Activated CD8-positive, alpha-beta memory T cell treated with anti-CD3 and anti-CD28 coated beads for 48 hours (primary cell): ENCODE data around the gene SPACA6.

Experiments
- DNase-seq, 3 experiments: peaks; one replicate each; pipeline ENCODE4 v3.0.0-alpha.2; 2020; ENCODE audit warnings: low read depth in 2 of 3, low spot score in 2 of 3

Gene SPACA6

GRCh38 chr19:51703575-51704515 is 10.7 kb downstream of the SPACA6 start:
- peak; percentile 88 to 93 (median 91) for DNase-seq

GRCh38 chr19:51704626-51705025 is 11.5 kb downstream of the SPACA6 start:
- DNase-seq, result no peak

GRCh38 chr19:51706296-51706695 is 13.2 kb downstream of the SPACA6 start:
- no peak for DNase-seq

- DNase-seq, result no peak
These were observed 13.8 kb downstream of the SPACA6 start for GRCh38 chr19:51706885-51707284.

GRCh38 chr19:51708811-51709210 is 15.7 kb downstream of the SPACA6 start:
- DNase-seq, result no peak

GRCh38 chr19:51709575-51709974 is 16.4 kb downstream of the SPACA6 start:
- DNase-seq, result no peak

- no peak for DNase-seq
These were observed 17.0 kb downstream of the SPACA6 start for GRCh38 chr19:51710163-51710562.

GRCh38 chr19:51711702-51712101 is 18.6 kb downstream of the SPACA6 start:
- no peak for DNase-seq

GRCh38 chr19:51712461-51713081 is 19.4 kb downstream of the SPACA6 start:
- no peak for DNase-seq

- no peak for DNase-seq
These were observed 20.5 kb downstream of the SPACA6 start for GRCh38 chr19:51713319-51714285.

- no peak for DNase-seq
These were observed 21.7 kb downstream of the SPACA6 start for GRCh38 chr19:51714848-51715247.

- no peak for DNase-seq
These were observed 22.7 kb downstream of the SPACA6 start for GRCh38 chr19:51715850-51716249.

- DNase-seq, result no peak
These were observed 23.8 kb downstream of the SPACA6 start for GRCh38 chr19:51716925-51717324.

- DNase-seq, result no peak
These were observed 26.3 kb downstream of the SPACA6 start for GRCh38 chr19:51719251-51719988.

GRCh38 chr19:51721905-51722304 is 28.8 kb downstream of the SPACA6 start:
- DNase-seq, result no peak

GRCh38 chr19:51722492-51722891 is 29.4 kb downstream of the SPACA6 start:
- DNase-seq, result no peak

- no peak for DNase-seq
These were observed 31.4 kb downstream of the SPACA6 start for GRCh38 chr19:51724543-51724942.

- no peak for DNase-seq
These were observed 32.9 kb downstream of the SPACA6 start for GRCh38 chr19:51726049-51726448.

- DNase-seq, result no peak
These were observed 34.3 kb downstream of the SPACA6 start for GRCh38 chr19:51727349-51727880.

- no peak for DNase-seq
These were observed 36.7 kb downstream of the SPACA6 start for GRCh38 chr19:51729781-51730180.
